GM12878 (cell line): ENCODE results near the gene MRNIP. TPM values are rescaled to one million over a fixed set of nuclear protein-coding genes. Genes with fewer than 3 reads are reported as not detected.

Source experiments
- ATAC-seq: fragments of 200-7000 bp; cut with Tn5 transposase; 3 replicates; pipeline ENCODE4 v1.9.1; 2020; ENCODE audit warnings: mild to moderate bottlenecking, moderate library complexity
- BruUV-seq: library from RNA; stranded (reverse); fragments of 400-500 nt; replicated peaks from 2 replicates; lab custom pipeline; 2021; lab: Mats Ljungman, UMichigan
- CTCF ChIA-PET: fragments of 300-600 bp; sonication (Branson Sonifier 250); formaldehyde crosslinking; extraction: SDS; loops from one replicate; lab custom pipeline; 2021; ENCODE audit warnings: inconsistent platforms; lab: Yijun Ruan, JAX
- POLR2A ChIA-PET: fragments of 350-600 bp; formaldehyde crosslinking; extraction: SDS; loops from one replicate; lab custom pipeline; 2021; ENCODE audit warnings: inconsistent platforms; lab: Charles Lee
- RAD21 ChIA-PET: fragments of 300-600 bp; sonication (Branson Sonifier 250); formaldehyde crosslinking; loops from one replicate; lab custom pipeline; 2023; ENCODE audit warnings: antibody characterized with exemption; ENCODE audit not compliant: unreplicated experiment; lab: Charles Lee
- SMC1A ChIA-PET: fragments of 300-600 bp; sonication (Branson Sonifier 250); formaldehyde crosslinking; loops from one replicate; lab custom pipeline; 2023; ENCODE audit not compliant: unreplicated experiment, uncharacterized antibody; lab: Charles Lee
- DNase-seq: peaks from one replicate; pipeline ENCODE4 v3.0.0-alpha.2; 2011; ENCODE audit warnings: low read depth, low spot score
- FAIRE-seq: peaks from 3 replicates; lab custom pipeline; 2011; peaks lifted over from hg19 to GRCh38; lab: Jason Lieb, UNC
- H2AFZ ChIP-seq: 2 replicates; pipeline ENCODE4 v1.6.0; 2011; ENCODE audit warnings: low read depth, low read length, control low read depth; ENCODE audit not compliant: control insufficient read depth
- H3K27ac ChIP-seq: 2 replicates; pipeline ENCODE4 v1.5.1; 2011; ENCODE audit warnings: control low read depth; ENCODE audit not compliant: control insufficient read depth, insufficient read depth
- H3K27me3 ChIP-seq, 2 experiments: replicated peaks in 1 of 2; 2 replicates each; pipeline versions ENCODE4 v1.6.0 to v1.6.1; 2011; ENCODE audit warnings: low read length in 1 of 2; ENCODE audit not compliant: control insufficient read depth in 2 of 2, insufficient read depth in 2 of 2
- H3K36me3 ChIP-seq, 2 experiments: 2 replicates each; pipeline ENCODE4 v1.5.1; 2011; ENCODE audit warnings: low read length in 1 of 2; ENCODE audit not compliant: control insufficient read depth in 2 of 2, insufficient read depth in 2 of 2
- H3K4me1 ChIP-seq: 2 replicates; pipeline ENCODE4 v1.6.1; 2011; ENCODE audit warnings: mild to moderate bottlenecking, low read length, moderate library complexity, mixed read lengths; ENCODE audit not compliant: control insufficient read depth, insufficient read depth
- H3K4me2 ChIP-seq: 2 replicates; pipeline ENCODE4 v1.6.0; 2011; ENCODE audit warnings: control low read depth; ENCODE audit not compliant: control insufficient read depth, insufficient read depth
- H3K4me3 ChIP-seq: fragments of 200-600 bp; sonication (generic); 2 replicates; pipeline ENCODE4 v1.5.1; 2016
- H3K79me2 ChIP-seq: 2 replicates; pipeline ENCODE4 v1.6.0; 2011; ENCODE audit warnings: low read length; ENCODE audit not compliant: control insufficient read depth, insufficient read depth
- H3K9ac ChIP-seq: 2 replicates; pipeline ENCODE4 v1.8.0; 2011; ENCODE audit warnings: low read length, control low read depth, mixed read lengths; ENCODE audit not compliant: control insufficient read depth, insufficient read depth
- H3K9me3 ChIP-seq: replicated peaks from 3 replicates; pipeline ENCODE4 v1.5.1; 2011; ENCODE audit warnings: mild to moderate bottlenecking, low read length; ENCODE audit not compliant: control insufficient read depth, insufficient read depth
- H4K20me1 ChIP-seq: 2 replicates; pipeline ENCODE4 v1.6.0; 2011; ENCODE audit not compliant: control insufficient read depth, insufficient read depth
- ATF7 ChIP-seq: fragments of 450-650 bp; IDR thresholded peaks from 2 replicates; pipeline ENCODE4 v1.6.1; 2016; ENCODE audit warnings: low read depth, mild to moderate bottlenecking
- HDGF ChIP-seq: fragments of 450-650 bp; IDR thresholded peaks from 2 replicates; pipeline ENCODE4 v1.6.1; 2016; ENCODE audit warnings: antibody characterized with exemption
- KDM1A ChIP-seq: fragments of 200-600 bp; sonication (generic); IDR thresholded peaks from 2 replicates; pipeline ENCODE4 v1.6.1; 2016; ENCODE audit warnings: borderline replicate concordance
- SMARCA5 ChIP-seq: fragments of 450-650 bp; IDR thresholded peaks from 2 replicates; pipeline ENCODE4 v1.6.1; 2017; ENCODE audit warnings: mild to moderate bottlenecking
- WGBS: methylation state at CpG from one replicate; pipeline ENCODE4 v1.1.6; 2016; ENCODE audit warnings: low lambda C conversion rate; ENCODE audit not compliant: insufficient replicate concordance, insufficient coverage; ENCODE audit errors: missing lambda C conversion rate; 5-methylcytosine and 5-hydroxymethylcytosine counted together
- in situ Hi-C: fragments of 300-500 bp; cut with MboI; formaldehyde crosslinking; loops from 9 replicates; pipeline ENCODE4 v1.14.3; 2018; ENCODE audit warnings: mixed read lengths
- intact Hi-C: fragments of 100-400 bp; cut with micrococcal nuclease; formaldehyde crosslinking; loops from one replicate; pipeline ENCODE4 v1.14.2; 2022; ENCODE audit not compliant: unreplicated experiment
- polyA plus RNA-seq, 11 experiments: library from polyadenylated mRNA; depleted of rRNA in 4 of 11; unstranded in 6 of 11; stranded (reverse) in 5 of 11; fragments of >200 nt; fragmentation: Nextera tagmentation in 4 of 11; fragmentation: Illumina TruSeq in 1 of 11; extraction: Ambion mirVana in 4 of 11; extraction: Trizol in 1 of 11; gene quantifications; 1 replicate in 1 of 11; 2 replicates in 10 of 11; pipeline versions ENCODE4 v1.2.1 to v1.2.3, GENCODE V29; 2011 to 2016; ENCODE audit warnings: inconsistent platforms in 2 of 11, missing spikeins in 2 of 11, low read depth in 1 of 11
- total RNA-seq, 4 experiments: library from RNA; depleted of rRNA in 3 of 4; stranded (reverse); fragments of >200 nt in 3 of 4; fragmentation: Illumina TruSeq in 1 of 4; extraction: Trizol in 1 of 4; gene quantifications; 2 replicates each; pipeline versions ENCODE4 v1.2.1 to v1.2.3, GENCODE V29; 2013 to 2021
- TF ChIP-seq, protein P1 (sequence below): IDR thresholded peaks from 2 replicates; pipeline ENCODE4 v1.6.1; 2011; ENCODE audit warnings: mild to moderate bottlenecking, low read depth, low read length, moderate library complexity; ENCODE audit not compliant: insufficient replicate concordance
- TF ChIP-seq, protein P2 (sequence below): fragments of 450-650 bp; formaldehyde crosslinking; IDR thresholded peaks from 2 replicates; pipeline ENCODE4 v1.4.0; 2022; ENCODE audit warnings: mild to moderate bottlenecking, moderate library complexity
- TF ChIP-seq, protein P3 (sequence below): IDR thresholded peaks from 2 replicates; pipeline ENCODE4 v1.6.1; 2012; ENCODE audit warnings: improper control_type of control experiment, low read depth, low read length; ENCODE audit not compliant: insufficient replicate concordance
- TF ChIP-seq, protein P4 (sequence below): fragments of 450-650 bp; IDR thresholded peaks from 2 replicates; pipeline ENCODE4 v1.6.1; 2017; ENCODE audit warnings: mild to moderate bottlenecking, moderate library complexity

Gene MRNIP
- total and polyA plus RNA-seq, 10 of the 15 experiments (the other 5 are each of a cell fraction or from before 2014, with no cell fraction given), result 2.4 to 30.4 (median 13.1) TPM

DNA sequence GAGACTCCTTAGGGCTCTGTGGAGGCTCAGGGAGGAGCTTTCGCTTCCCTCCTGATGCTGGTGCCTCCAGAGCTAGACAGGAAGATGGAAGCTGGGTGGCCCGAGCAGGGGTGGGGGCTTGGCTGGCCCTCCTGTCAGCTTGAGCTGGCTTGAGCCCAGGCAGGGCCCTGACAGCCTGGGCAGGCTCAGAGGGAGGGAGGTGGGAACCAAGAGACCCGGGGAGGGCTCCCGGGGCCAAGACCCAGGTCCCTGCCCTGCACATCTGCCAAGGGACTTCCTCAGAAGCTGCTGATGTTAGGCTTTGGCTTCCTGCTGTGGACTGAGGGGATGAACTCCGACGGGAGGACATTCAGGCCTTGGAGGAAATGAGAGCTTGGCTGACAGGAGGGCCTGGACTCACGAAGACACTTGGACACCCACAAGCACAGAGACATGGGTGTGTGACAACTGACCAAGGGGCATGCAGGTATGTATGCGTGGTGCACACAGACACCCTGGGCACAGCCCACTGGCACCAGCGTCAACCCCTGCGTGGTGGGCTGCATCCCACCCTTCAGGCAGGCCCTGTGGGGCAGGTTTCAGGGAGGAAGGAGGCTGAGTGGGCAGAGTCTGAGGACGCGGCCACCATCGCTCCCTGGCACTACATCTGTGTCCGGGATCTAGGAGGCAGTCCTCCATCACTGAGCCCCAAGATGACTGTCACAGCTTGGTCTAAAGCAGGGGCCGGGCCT is 66.6 kb downstream of the MRNIP start:
- H3K9me3 ChIP-seq, result no peaks in the 10 kb centered on the region
- no peaks in the 10 kb centered on the region for H3K79me2 ChIP-seq
- no peak overlapping the region for H3K4me2 ChIP-seq
- ChIA-PET CTCF (interaction anchor here (0.6 to 1.5 kb wide), 4 partner anchors 19 to 30 kb away, joined by 3 to 6 read pairs (median 3); no protein-coding TSS in a partner anchor), POLR2A (no interaction called here), SMC1A (interaction anchor here (0.9 kb wide), 1 partner anchor 8 kb away, joined by 3 read pairs; no protein-coding TSS in a partner anchor), RAD21 (no interaction called here)
- no peak for DNase-seq
- no peaks in the 10 kb centered on the region for H3K27me3 ChIP-seq
- in situ Hi-C loops, result loop anchor here (25.0 kb wide), 1 partner anchor 295 kb away; no protein-coding TSS in a partner anchor
- no TSS peak for BruUV-seq
- no peaks in the 10 kb centered on the region; a peak in 1 of 4 replicates for H3K36me3 ChIP-seq
- H4K20me1 ChIP-seq, result no peaks in the 10 kb centered on the region
- intact Hi-C loops, result no loop called here
- H3K4me1 ChIP-seq, result peaks cover 23% of the 10 kb centered on the region
- no peak overlapping the region for H2AFZ ChIP-seq
- no peak overlapping the region for H3K9ac ChIP-seq
- no peak overlapping the region for H3K4me3 ChIP-seq
- no peak overlapping the region for H3K27ac ChIP-seq
- 53% methylated on average over 15 of the region's 15 CpGs for WGBS
- no peak for FAIRE-seq
- ATAC-seq, result no peak
- TF ChIP-seq, protein P1, sequence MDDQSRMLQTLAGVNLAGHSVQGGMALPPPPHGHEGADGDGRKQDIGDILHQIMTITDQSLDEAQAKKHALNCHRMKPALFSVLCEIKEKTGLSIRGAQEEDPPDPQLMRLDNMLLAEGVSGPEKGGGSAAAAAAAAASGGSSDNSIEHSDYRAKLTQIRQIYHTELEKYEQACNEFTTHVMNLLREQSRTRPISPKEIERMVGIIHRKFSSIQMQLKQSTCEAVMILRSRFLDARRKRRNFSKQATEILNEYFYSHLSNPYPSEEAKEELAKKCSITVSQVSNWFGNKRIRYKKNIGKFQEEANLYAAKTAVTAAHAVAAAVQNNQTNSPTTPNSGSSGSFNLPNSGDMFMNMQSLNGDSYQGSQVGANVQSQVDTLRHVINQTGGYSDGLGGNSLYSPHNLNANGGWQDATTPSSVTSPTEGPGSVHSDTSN, result no peak
- TF ChIP-seq, protein P2, sequence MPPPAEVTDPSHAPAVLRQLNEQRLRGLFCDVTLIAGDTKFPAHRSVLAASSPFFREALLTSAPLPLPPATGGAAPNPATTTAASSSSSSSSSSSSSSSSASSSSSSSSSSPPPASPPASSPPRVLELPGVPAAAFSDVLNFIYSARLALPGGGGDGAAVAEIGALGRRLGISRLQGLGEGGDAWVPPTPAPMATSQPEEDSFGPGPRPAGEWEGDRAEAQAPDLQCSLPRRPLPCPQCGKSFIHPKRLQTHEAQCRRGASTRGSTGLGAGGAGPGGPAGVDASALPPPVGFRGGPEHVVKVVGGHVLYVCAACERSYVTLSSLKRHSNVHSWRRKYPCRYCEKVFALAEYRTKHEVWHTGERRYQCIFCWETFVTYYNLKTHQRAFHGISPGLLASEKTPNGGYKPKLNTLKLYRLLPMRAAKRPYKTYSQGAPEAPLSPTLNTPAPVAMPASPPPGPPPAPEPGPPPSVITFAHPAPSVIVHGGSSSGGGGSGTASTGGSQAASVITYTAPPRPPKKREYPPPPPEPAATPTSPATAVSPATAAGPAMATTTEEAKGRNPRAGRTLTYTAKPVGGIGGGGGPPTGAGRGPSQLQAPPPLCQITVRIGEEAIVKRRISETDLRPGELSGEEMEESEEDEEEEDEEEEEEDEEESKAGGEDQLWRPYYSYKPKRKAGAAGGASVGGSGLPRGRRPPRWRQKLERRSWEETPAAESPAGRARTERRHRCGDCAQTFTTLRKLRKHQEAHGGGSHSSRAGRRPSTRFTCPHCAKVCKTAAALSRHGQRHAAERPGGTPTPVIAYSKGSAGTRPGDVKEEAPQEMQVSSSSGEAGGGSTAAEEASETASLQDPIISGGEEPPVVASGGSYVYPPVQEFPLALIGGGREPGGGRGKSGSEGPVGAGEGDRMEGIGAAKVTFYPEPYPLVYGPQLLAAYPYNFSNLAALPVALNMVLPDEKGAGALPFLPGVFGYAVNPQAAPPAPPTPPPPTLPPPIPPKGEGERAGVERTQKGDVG (CRISPR knock-in tag), result no peak
- TF ChIP-seq SMARCA5 (no peak), KDM1A (no peak), ATF7 (no peak), HDGF (no peak)
- TF ChIP-seq, protein P3, sequence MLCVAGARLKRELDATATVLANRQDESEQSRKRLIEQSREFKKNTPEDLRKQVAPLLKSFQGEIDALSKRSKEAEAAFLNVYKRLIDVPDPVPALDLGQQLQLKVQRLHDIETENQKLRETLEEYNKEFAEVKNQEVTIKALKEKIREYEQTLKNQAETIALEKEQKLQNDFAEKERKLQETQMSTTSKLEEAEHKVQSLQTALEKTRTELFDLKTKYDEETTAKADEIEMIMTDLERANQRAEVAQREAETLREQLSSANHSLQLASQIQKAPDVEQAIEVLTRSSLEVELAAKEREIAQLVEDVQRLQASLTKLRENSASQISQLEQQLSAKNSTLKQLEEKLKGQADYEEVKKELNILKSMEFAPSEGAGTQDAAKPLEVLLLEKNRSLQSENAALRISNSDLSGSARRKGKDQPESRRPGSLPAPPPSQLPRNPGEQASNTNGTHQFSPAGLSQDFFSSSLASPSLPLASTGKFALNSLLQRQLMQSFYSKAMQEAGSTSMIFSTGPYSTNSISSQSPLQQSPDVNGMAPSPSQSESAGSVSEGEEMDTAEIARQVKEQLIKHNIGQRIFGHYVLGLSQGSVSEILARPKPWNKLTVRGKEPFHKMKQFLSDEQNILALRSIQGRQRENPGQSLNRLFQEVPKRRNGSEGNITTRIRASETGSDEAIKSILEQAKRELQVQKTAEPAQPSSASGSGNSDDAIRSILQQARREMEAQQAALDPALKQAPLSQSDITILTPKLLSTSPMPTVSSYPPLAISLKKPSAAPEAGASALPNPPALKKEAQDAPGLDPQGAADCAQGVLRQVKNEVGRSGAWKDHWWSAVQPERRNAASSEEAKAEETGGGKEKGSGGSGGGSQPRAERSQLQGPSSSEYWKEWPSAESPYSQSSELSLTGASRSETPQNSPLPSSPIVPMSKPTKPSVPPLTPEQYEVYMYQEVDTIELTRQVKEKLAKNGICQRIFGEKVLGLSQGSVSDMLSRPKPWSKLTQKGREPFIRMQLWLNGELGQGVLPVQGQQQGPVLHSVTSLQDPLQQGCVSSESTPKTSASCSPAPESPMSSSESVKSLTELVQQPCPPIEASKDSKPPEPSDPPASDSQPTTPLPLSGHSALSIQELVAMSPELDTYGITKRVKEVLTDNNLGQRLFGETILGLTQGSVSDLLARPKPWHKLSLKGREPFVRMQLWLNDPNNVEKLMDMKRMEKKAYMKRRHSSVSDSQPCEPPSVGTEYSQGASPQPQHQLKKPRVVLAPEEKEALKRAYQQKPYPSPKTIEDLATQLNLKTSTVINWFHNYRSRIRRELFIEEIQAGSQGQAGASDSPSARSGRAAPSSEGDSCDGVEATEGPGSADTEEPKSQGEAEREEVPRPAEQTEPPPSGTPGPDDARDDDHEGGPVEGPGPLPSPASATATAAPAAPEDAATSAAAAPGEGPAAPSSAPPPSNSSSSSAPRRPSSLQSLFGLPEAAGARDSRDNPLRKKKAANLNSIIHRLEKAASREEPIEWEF, result no peak
- TF ChIP-seq, protein P4, sequence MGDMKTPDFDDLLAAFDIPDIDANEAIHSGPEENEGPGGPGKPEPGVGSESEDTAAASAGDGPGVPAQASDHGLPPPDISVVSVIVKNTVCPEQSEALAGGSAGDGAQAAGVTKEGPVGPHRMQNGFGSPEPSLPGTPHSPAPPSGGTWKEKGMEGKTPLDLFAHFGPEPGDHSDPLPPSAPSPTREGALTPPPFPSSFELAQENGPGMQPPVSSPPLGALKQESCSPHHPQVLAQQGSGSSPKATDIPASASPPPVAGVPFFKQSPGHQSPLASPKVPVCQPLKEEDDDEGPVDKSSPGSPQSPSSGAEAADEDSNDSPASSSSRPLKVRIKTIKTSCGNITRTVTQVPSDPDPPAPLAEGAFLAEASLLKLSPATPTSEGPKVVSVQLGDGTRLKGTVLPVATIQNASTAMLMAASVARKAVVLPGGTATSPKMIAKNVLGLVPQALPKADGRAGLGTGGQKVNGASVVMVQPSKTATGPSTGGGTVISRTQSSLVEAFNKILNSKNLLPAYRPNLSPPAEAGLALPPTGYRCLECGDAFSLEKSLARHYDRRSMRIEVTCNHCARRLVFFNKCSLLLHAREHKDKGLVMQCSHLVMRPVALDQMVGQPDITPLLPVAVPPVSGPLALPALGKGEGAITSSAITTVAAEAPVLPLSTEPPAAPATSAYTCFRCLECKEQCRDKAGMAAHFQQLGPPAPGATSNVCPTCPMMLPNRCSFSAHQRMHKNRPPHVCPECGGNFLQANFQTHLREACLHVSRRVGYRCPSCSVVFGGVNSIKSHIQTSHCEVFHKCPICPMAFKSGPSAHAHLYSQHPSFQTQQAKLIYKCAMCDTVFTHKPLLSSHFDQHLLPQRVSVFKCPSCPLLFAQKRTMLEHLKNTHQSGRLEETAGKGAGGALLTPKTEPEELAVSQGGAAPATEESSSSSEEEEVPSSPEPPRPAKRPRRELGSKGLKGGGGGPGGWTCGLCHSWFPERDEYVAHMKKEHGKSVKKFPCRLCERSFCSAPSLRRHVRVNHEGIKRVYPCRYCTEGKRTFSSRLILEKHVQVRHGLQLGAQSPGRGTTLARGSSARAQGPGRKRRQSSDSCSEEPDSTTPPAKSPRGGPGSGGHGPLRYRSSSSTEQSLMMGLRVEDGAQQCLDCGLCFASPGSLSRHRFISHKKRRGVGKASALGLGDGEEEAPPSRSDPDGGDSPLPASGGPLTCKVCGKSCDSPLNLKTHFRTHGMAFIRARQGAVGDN, result no peak
